ENCODE data around the gene MUC20. TPM values are rescaled to one million over a fixed set of nuclear protein-coding genes. Genes with fewer than 3 reads are reported as not detected.

Gene MUC20
- total and polyA plus RNA-seq, 9 of the 15 experiments (the other 6 are each of a cell fraction or from before 2014, with no cell fraction given), result 0.03 to 0.23 (median 0.15) TPM; not detected in 3

GRCh38 chr3:195693428-195694216 lies 27.2 kb upstream of the MUC20 start (continued):
- TF ChIP-seq, protein P1, sequence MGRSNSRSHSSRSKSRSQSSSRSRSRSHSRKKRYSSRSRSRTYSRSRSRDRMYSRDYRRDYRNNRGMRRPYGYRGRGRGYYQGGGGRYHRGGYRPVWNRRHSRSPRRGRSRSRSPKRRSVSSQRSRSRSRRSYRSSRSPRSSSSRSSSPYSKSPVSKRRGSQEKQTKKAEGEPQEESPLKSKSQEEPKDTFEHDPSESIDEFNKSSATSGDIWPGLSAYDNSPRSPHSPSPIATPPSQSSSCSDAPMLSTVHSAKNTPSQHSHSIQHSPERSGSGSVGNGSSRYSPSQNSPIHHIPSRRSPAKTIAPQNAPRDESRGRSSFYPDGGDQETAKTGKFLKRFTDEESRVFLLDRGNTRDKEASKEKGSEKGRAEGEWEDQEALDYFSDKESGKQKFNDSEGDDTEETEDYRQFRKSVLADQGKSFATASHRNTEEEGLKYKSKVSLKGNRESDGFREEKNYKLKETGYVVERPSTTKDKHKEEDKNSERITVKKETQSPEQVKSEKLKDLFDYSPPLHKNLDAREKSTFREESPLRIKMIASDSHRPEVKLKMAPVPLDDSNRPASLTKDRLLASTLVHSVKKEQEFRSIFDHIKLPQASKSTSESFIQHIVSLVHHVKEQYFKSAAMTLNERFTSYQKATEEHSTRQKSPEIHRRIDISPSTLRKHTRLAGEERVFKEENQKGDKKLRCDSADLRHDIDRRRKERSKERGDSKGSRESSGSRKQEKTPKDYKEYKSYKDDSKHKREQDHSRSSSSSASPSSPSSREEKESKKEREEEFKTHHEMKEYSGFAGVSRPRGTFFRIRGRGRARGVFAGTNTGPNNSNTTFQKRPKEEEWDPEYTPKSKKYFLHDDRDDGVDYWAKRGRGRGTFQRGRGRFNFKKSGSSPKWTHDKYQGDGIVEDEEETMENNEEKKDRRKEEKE (IDR thresholded peaks at IDR 0.05; ENCODE audit: borderline replicate concordance in 1 of 2, control insufficient read depth in 1 of 2, low read depth in 2 of 2, low read length in 1 of 2), result peak in 1 of 2 experiments; percentile 72; a peak in 1 of 4 replicates
- TF ChIP-seq ARID4B (CRISPR knock-in tag; IDR thresholded peaks at IDR 0.05), result no peak
- no peak for TF ChIP-seq ELF2 (CRISPR knock-in tag; IDR thresholded peaks at IDR 0.05)
- TF ChIP-seq POLR2B (IDR thresholded peaks at IDR 0.05; ENCODE audit: low read depth, partially characterized antibody), result peak; percentile 60
- no peak for TF ChIP-seq MEIS2 (IDR thresholded peaks at IDR 0.05; ENCODE audit: partially characterized antibody)
- TF ChIP-seq, protein P2, sequence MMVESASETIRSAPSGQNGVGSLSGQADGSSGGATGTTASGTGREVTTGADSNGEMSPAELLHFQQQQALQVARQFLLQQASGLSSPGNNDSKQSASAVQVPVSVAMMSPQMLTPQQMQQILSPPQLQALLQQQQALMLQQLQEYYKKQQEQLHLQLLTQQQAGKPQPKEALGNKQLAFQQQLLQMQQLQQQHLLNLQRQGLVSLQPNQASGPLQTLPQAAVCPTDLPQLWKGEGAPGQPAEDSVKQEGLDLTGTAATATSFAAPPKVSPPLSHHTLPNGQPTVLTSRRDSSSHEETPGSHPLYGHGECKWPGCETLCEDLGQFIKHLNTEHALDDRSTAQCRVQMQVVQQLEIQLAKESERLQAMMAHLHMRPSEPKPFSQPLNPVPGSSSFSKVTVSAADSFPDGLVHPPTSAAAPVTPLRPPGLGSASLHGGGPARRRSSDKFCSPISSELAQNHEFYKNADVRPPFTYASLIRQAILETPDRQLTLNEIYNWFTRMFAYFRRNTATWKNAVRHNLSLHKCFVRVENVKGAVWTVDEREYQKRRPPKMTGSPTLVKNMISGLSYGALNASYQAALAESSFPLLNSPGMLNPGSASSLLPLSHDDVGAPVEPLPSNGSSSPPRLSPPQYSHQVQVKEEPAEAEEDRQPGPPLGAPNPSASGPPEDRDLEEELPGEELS (CRISPR knock-in tag; IDR thresholded peaks at IDR 0.05; ENCODE audit: borderline replicate concordance), result no peak
- no peak for TF ChIP-seq DNMT1 (IDR thresholded peaks at IDR 0.05)
- TF ChIP-seq GABPA (tag; conservative IDR thresholded peaks at IDR 0.05; ENCODE audit: low read depth), result no peak
- peak; percentile 65 for TF ChIP-seq POLR2A (conservative IDR thresholded peaks at IDR 0.05)
- TF ChIP-seq, protein P3, sequence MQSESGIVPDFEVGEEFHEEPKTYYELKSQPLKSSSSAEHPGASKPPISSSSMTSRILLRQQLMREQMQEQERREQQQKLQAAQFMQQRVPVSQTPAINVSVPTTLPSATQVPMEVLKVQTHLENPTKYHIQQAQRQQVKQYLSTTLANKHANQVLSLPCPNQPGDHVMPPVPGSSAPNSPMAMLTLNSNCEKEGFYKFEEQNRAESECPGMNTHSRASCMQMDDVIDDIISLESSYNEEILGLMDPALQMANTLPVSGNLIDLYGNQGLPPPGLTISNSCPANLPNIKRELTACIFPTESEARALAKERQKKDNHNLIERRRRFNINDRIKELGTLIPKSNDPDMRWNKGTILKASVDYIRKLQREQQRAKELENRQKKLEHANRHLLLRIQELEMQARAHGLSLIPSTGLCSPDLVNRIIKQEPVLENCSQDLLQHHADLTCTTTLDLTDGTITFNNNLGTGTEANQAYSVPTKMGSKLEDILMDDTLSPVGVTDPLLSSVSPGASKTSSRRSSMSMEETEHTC (IDR thresholded peaks at IDR 0.05), result no peak
- TF ChIP-seq CHCHD3 (CRISPR knock-in tag; IDR thresholded peaks at IDR 0.05), result no peak
- TF ChIP-seq NCOA4 (IDR thresholded peaks at IDR 0.05; ENCODE audit: partially characterized antibody), result peak; percentile 37
- no peak; the same call in 1 of the 2 replicates for TF ChIP-seq POLR2AphosphoS5 (IDR thresholded peaks at IDR 0.05; ENCODE audit: control insufficient read depth, insufficient read depth, low read depth, low read length)
- TF ChIP-seq NR1H2 (CRISPR knock-in tag; IDR thresholded peaks at IDR 0.05), result no peak
- TF ChIP-seq RBBP5 (IDR thresholded peaks at IDR 0.05; ENCODE audit: borderline replicate concordance, insufficient read depth, low read length, poor library complexity, severe bottlenecking), result no peak
- TF ChIP-seq POLR2AphosphoS2 (IDR thresholded peaks at IDR 0.05; ENCODE audit: low read length), result peak; percentile 32; the same call in 1 of the 2 replicates
